Ovary (tissue), 9 donors: ENCODE results near the gene USP36. TPM values are rescaled to one million over a fixed set of nuclear protein-coding genes. Genes with fewer than 3 reads are reported as not detected.
A peak's percentile ranks its signal among the peaks of the same experiment; 100 is the strongest.

Experiments used
- DNase-seq, 5 donors: peaks; one replicate each; pipeline ENCODE4 v3.0.0-alpha.2; 2019 to 2020
- H3K27ac ChIP-seq, 2 donors: fragments of 200-600 bp; one replicate each; pipeline versions ENCODE4 v1.5.1 to v1.8.0; 2019 to 2022
- H3K27me3 ChIP-seq: fragments of 200-600 bp; one replicate; pipeline ENCODE4 v1.8.0; 2022
- H3K36me3 ChIP-seq: fragments of 200-600 bp; sonication (generic); one replicate; pipeline ENCODE4 v1.5.1; 2019
- H3K4me1 ChIP-seq: one replicate; pipeline ENCODE4 v1.8.1; 2013; ENCODE audit warnings: mild to moderate bottlenecking, moderate library complexity; ENCODE audit not compliant: insufficient read depth
- H3K4me3 ChIP-seq: fragments of 200-600 bp; sonication (generic); one replicate; pipeline ENCODE4 v1.5.1; 2017
- H3K9me3 ChIP-seq, 2 donors: fragments of 200-600 bp in 1 of 2; sonication (generic) in 1 of 2; one replicate each; pipeline versions ENCODE4 v1.5.1 to v1.8.1; 2013 to 2019; ENCODE audit warnings: mild to moderate bottlenecking in 1 of 2, moderate library complexity in 1 of 2
- CTCF ChIP-seq, 3 donors: fragments of 450-650 bp in 2 of 3; fragments of 200-600 bp in 1 of 3; IDR thresholded peaks; one replicate each; pipeline versions ENCODE4 v1.5.1 to v1.8.0; 2016 to 2022; ENCODE audit warnings: antibody characterized with exemption in 3 of 3, mild to moderate bottlenecking in 1 of 3
- EP300 ChIP-seq: sonication (generic); formaldehyde crosslinking; IDR thresholded peaks from one replicate; pipeline ENCODE4 v1.6.1; 2017; ENCODE audit warnings: antibody characterized with exemption
- POLR2A ChIP-seq: fragments of 450-650 bp; IDR thresholded peaks from one replicate; pipeline ENCODE4 v1.6.1; 2017; ENCODE audit warnings: antibody characterized with exemption, mild to moderate bottlenecking, moderate library complexity
- WGBS, 3 donors: extraction: QIAGEN DNeasy Blood & Tissue Kit in 1 of 3; methylation state at CpG; one replicate each; pipeline versions ENCODE4 v1.1.5 to v1.1.7; 2013 to 2017; 5-methylcytosine and 5-hydroxymethylcytosine counted together
- intact Hi-C, 4 donors: fragments of 100-400 bp; cut with DNase I; formaldehyde crosslinking; loops; one replicate each; pipeline versions ENCODE4 v1.11.0 to v1.15.1; 2022 to 2023
- polyA plus RNA-seq, 2 donors: library from polyadenylated mRNA; stranded (reverse); fragments of 200-250 nt in 1 of 2; fragments of 350-450 nt in 1 of 2; fragmentation: Illumina TruSeq in 1 of 2; extraction: RNeasy Lipid Tissue Mini Kit (QIAGEN cat#74804) in 1 of 2; gene quantifications; one replicate each; pipeline ENCODE4 v1.2.3, GENCODE V29; 2013 to 2014
- total RNA-seq, 7 donors: library from RNA; depleted of rRNA in 2 of 7; stranded (reverse); fragments of >200 nt in 2 of 7; fragmentation: NEBNext Ultra II Directional in 3 of 7; extraction: Animal tissue kit (Norgen Biotek cat#: 25700) in 3 of 7; gene quantifications; one replicate each; pipeline versions ENCODE4 v1.1.0 to v1.2.4, GENCODE V29; 2016 to 2023
- donor health status: DM: no; HTN: no; CAD: no; lungs with moderate emphysema.
- donor health status: DM: no; HTN: no; CAD: no.
- donor health status: Bipolar disorder and iron deficiency.
- donor health status: DM: yes; HTN: yes; CAD: no.
- donor health status: DM: no; HTN: no; CAD: no.
- donor health status: DM: yes; HTN: yes; CAD: no.

The USP36 gene
- total and polyA plus RNA-seq, 9 donors: 38.7 to 127 (median 67.4) TPM

- Histone ChIP-seq H3K36me3 (no peaks in the 10 kb centered on the region), H3K27me3 (no peaks in the 10 kb centered on the region), H3K27ac (no peak overlapping the region), H3K4me1 (peaks cover 13% of the 10 kb centered on the region), H3K9me3 (no peaks in the 10 kb centered on the region), H3K4me3 (no peak overlapping the region)
- no peak for DNase-seq
- intact Hi-C loops: no loop called here
- TF ChIP-seq CTCF (IDR thresholded peaks at IDR 0.05) (no peak), POLR2A (no peak), EP300 (no peak)
- 85 to 91% (median 91%) methylated on average over 3 of the region's 3 CpGs for WGBS, 3 donors
Measured at GRCh38 chr17:78763561-78763960, 77.1 kb downstream of the USP36 start.

- no peaks in the 10 kb centered on the region for H3K27me3 ChIP-seq
- 27 to 38% (median 29%) methylated on average over 5 of the region's 5 CpGs for WGBS, 3 donors
- no peak for TF ChIP-seq EP300
- TF ChIP-seq CTCF (IDR thresholded peaks at IDR 0.05): no peak
- TF ChIP-seq POLR2A: no peak
- no peak overlapping the region for H3K27ac ChIP-seq
- intact Hi-C loops: no loop called here
- H3K4me3 ChIP-seq: no peak overlapping the region
- no peaks in the 10 kb centered on the region for H3K36me3 ChIP-seq
- no peaks in the 10 kb centered on the region for H3K9me3 ChIP-seq
- no peak for DNase-seq
- peaks cover 13% of the 10 kb centered on the region for H3K4me1 ChIP-seq
Measured at GRCh38 chr17:78761789-78762406, 78.7 kb downstream of the USP36 start.

- TF ChIP-seq EP300 (no peak), CTCF (IDR thresholded peaks at IDR 0.05) (no peak), POLR2A (no peak)
- no peak overlapping the region for H3K27ac ChIP-seq
- WGBS, 3 donors: 83 to 93% (median 91%) methylated on average over 5 of the region's 5 CpGs
- no peaks in the 10 kb centered on the region for H3K9me3 ChIP-seq
- intact Hi-C loops: no loop called here
- peaks cover 12% of the 10 kb centered on the region for H3K4me1 ChIP-seq
- H3K27me3 ChIP-seq: no peaks in the 10 kb centered on the region
- no peaks in the 10 kb centered on the region for H3K36me3 ChIP-seq
- H3K4me3 ChIP-seq: no peak overlapping the region
- DNase-seq: no peak
Measured at GRCh38 chr17:78759969-78760352, 80.7 kb downstream of the USP36 start.

- H3K4me3 ChIP-seq: no peak overlapping the region
- TF ChIP-seq CTCF (IDR thresholded peaks at IDR 0.05) (no peak), EP300 (no peak), POLR2A (no peak)
- peak; percentile 52 to 83 (median 70) for DNase-seq
- WGBS, 3 donors: 38 to 49% (median 47%) methylated on average over 11 of the region's 11 CpGs
- H3K9me3 ChIP-seq: no peaks in the 10 kb centered on the region
- intact Hi-C loops: no loop called here
- H3K4me1 ChIP-seq: peaks cover 12% of the 10 kb centered on the region
- no peaks in the 10 kb centered on the region for H3K27me3 ChIP-seq
- no peaks in the 10 kb centered on the region for H3K36me3 ChIP-seq
- no peak overlapping the region for H3K27ac ChIP-seq
Measured at GRCh38 chr17:78759203-78759968, 81.2 kb downstream of the USP36 start.
